Melanocyte of skin (primary cell): ENCODE data around the gene PCBP1. TPM values are rescaled to one million over a fixed set of nuclear protein-coding genes. Genes with fewer than 3 reads are reported as not detected.

Source experiments
- small RNA-seq, 2 donors: library from RNA; depleted of rRNA; stranded (forward); fragments of <200 nt; gene quantifications; one replicate each; pipeline ENCODE3, GENCODE V24; 2012
- total RNA-seq, 2 donors: library from RNA; depleted of rRNA; stranded (reverse); fragments of >200 nt; gene quantifications; 2 replicates each; pipeline ENCODE4 v1.2.3, GENCODE V29; 2012

Gene PCBP1
- 10 to 100 TPM; 39.2 to 73.6 TPM for total RNA-seq

DNA sequence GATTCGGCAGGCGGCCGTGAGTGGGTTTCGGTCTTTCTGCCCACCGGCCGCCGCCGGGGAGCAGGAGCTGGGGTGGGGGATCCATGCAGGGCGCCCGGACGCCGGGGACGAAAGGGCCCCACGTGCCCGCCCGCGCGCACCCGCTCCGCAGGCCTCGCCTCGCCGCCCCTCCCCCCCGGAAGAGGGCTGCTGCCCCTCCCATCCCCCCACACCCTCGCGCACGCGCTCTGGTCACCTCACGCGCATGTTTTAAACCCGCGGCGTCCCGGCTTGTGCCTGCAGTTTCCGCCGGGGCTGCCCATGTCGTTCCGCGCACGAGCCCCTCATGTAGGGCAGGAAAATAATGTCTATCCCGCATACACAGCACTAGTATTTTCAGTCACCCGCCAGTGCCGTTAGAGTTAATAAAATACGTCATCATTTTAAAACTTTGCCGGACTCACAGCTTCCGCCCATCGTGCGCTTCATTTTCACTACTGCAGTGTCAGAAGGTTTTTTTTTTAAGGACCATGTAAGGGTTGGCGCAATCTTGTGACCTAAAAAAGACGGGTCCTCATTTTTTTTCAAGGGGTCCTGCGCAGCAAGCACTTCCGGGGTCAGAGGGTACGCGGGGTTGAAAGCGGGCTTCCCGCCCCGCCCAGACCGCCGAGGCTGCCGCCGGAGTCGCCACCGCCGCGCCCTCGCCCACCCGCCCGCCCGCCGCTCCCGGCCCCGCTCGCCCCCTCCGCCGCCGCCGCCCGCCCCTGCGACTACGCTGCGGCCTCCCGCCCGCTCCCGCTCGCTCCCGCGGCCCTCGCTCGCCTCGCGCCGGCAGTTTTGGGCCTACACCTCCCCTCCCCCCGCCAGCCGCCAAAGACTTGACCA, at the start of gene PCBP1:
Gene PCBP1 (plus strand): TSS at position 640 of the 864 bp plus-strand sequence. CDS start 267 bp downstream, outside the sequence.

Small RNAs within 50 kb of the gene (small RNA-seq; reads per million reads assigned to genes)
- 0 reads per million in 2 donors for gene RN7SL470P

Other genes starting within 250 kb of the PCBP1 start
- 10 to 100 TPM; 26.2 to 52.6 TPM for gene SNRNP27, start 193.5 kb upstream of the PCBP1 start, total RNA-seq
- 1 to 10 TPM; 4.7 to 4.8 TPM for gene MXD1, start 172.4 kb upstream of the PCBP1 start, total RNA-seq
- under 1 TPM; under 0.01 to 0.34 TPM for gene ASPRV1, start 125.8 kb upstream of the PCBP1 start, total RNA-seq
- gene C2orf42, start 103.5 kb downstream of the PCBP1 start, total RNA-seq: 10 to 100 TPM; 18.0 to 18.2 TPM
- gene TIA1, start 161.2 kb downstream of the PCBP1 start, total RNA-seq: 10 to 100 TPM; 70.3 to 71.2 TPM
- gene PCYOX1, start 170.7 kb downstream of the PCBP1 start, total RNA-seq: 10 to 100 TPM; 22.0 TPM
- 100 to 1,000 TPM in 1 of 2 donors, 10 to 100 TPM in 1; 89.5 to 275 TPM for gene SNRPG, start 206.3 kb downstream of the PCBP1 start, total RNA-seq
- 10 to 100 TPM; 22.0 to 42.6 TPM for gene FAM136A, start 214.6 kb downstream of the PCBP1 start, total RNA-seq